Left renal pelvis (tissue), 4 donors: Measurements from ENCODE around the gene SLC35F4. TPM values are rescaled to one million over a fixed set of nuclear protein-coding genes. Genes with fewer than 3 reads are reported as not detected.

Experiments used
- DNase-seq, 4 donors: peaks; one replicate each; pipeline ENCODE4 v3.0.0-alpha.2; 2013; ENCODE audit warnings: low read depth in 4 of 4, low spot score in 3 of 4
- polyA plus RNA-seq, 4 donors: library from polyadenylated mRNA; unstranded; fragments of 120-200 nt; gene quantifications; one replicate each; pipeline ENCODE4 v1.2.1, GENCODE V29; 2013; ENCODE audit not compliant: insufficient read length in 4 of 4

Gene SLC35F4
- polyA plus RNA-seq, 4 donors: 0.86 to 3.2 (median 2.9) TPM

GRCh38 chr14:57559576-57559975, 306.3 kb downstream of the SLC35F4 start:
- DNase-seq: peak in 1 of 4 donors; percentile 60

DNA sequence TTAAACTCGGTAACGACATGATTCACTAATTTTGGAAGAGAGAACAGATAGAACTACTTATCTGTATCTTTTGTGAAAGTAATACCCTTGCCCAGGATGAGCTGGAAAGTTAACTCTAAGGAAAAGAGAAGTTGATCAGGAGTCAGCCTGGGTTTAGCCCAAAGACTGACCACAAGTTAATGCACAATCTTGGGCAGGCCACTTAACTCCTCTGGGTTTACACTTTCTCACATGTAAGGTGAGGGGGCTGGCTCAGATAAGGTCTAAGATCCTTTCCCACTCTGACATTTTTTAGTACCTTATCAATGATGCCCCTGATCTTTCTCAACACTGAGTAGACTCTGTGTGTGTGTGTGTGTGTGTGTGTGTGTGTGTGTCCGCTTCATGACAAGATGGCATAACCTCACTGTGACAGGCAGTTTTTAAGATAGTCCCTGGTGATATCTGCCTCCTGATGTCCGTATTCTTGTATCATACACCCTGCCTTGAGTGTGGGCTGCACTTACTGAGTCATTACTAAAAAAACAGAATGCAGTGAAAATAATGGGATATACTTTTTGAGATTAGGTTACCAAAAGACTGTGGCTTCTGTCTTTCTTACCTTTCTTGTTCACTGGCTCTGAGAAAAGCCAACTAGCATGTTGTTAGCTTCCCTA, 316.0 kb downstream of the SLC35F4 start:
- DNase-seq: no peak

DNA sequence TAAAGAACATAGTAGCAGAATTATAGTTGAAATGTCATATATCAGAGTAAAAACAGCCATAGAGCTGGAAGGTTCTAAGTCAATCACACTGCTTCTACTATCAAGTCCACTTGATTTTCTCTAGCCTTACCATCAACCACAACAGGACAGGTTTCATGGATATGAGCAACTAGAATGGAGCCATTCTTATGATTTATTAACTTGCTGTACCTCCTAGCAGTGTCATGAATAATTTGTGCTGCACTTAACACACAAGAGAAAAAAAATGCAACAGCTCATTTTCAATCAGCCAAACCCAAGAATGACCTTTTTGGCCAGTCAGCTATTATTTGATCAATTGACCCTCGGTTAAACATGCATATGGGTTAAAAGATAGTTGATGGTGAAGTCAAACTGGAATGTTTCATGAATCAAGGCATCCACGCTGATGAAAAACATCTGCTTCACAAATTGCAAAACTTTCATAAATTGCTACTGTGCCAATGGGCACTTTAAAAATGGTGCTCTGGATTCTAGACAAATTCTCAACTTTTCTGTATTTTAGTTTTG, 316.8 kb downstream of the SLC35F4 start:
- no peak for DNase-seq

DNA sequence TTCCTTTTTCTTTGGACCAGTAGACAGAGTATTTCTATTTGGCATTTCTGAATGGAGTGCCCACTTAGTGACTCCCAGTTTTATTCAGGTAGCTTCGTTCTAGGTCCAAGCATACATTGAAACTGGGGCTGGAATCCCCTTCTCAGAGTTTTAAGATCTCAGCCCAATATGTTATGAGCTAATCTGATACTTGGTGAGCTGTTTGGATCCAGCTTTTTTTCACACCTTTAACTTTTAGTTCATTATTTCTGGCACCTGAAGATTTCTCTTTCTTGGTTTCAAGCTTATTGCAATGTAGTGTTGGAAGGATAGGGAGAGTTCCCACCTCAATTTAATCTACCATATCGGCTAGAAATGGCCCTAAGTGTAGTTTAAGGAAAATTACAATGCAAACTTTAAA, 318.8 kb downstream of the SLC35F4 start:
- no peak for DNase-seq

DNA sequence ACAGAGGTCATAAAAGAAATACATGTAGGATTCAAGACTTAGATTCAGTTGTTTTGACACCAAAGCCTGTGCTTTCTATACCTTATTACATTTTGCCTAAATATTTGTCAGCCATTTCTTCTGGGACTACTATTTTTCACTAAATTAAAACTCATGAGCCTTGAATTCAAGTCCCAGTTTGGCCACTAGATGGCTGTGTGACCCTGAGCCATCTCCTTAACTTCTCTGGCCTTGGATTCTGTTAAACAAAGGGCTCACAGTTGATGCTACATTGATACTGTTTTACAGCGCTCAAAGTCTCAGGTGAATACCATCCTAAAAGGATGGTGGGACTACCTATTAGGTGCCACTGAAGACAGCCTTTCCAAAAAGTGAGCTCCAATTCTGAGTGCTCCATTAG, 332.7 kb downstream of the SLC35F4 start:
- no peak for DNase-seq

DNA sequence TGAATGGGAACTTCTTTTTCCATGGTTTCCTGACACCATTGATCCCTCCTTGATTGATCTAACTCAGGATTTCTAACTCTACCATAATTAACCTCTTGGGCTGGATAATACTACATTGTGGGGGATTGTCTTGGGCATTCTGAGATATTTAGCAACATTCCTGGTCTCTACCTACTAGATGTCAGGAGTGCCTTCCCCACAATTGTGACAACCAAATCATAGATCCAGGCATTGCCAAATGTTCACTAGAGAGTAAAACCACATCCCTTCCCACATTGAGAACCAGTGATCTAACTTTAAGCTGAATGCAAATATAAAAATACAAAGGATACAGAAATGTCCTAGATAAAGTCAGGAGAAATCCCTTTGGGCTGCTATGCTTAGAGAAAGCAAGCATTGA, 335.3 kb downstream of the SLC35F4 start:
- DNase-seq: no peak

DNA sequence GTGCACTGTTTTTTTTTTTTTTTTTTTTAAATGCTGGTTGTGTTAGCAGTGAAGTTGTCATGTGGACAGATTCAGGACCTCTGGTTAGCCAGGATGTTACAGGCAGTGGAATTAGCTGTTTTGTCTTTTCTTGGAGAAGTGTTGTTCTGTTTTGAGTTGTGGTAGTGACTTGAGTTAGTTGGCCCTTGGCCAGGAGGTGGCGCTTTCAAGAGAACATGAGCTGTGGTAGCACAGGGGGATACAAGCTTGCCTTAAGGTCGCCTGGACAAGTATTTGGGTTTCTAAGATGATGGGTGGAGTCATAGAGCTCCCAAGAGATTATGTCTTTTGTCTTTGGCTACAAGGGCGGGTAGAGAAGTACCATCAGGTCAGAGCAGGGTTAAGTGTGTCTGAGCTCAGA, 338.9 kb downstream of the SLC35F4 start:
- no peak for DNase-seq

GRCh38 chr14:57519043-57519442, 346.8 kb downstream of the SLC35F4 start:
- no peak for DNase-seq
